Ishikawa (cell line): ENCODE data around the gene FMN2.

ENCODE experiments used
- CEBPB ChIP-seq: IDR thresholded peaks from 2 replicates; pipeline ENCODE4 v1.6.1; 2012
- CREB1 ChIP-seq: IDR thresholded peaks from 2 replicates; pipeline ENCODE4 v1.6.1; 2012; ENCODE audit warnings: low read depth
- EGR1 ChIP-seq: IDR thresholded peaks from 2 replicates; pipeline ENCODE4 v1.6.1; 2012
- EP300 ChIP-seq: IDR thresholded peaks from 2 replicates; pipeline ENCODE4 v1.6.1; 2012; ENCODE audit warnings: borderline replicate concordance
- FOXM1 ChIP-seq: IDR thresholded peaks from 2 replicates; pipeline ENCODE4 v1.6.1; 2012; ENCODE audit warnings: low read depth, borderline replicate concordance
- MAX ChIP-seq: IDR thresholded peaks from 2 replicates; pipeline ENCODE4 v1.6.1; 2012
- NFIC ChIP-seq: IDR thresholded peaks from 2 replicates; pipeline ENCODE4 v1.6.1; 2012
- RAD21 ChIP-seq: IDR thresholded peaks from 2 replicates; pipeline ENCODE4 v1.6.1; 2012; ENCODE audit warnings: low read depth
- REST ChIP-seq: IDR thresholded peaks from 2 replicates; pipeline ENCODE4 v1.6.1; 2012; ENCODE audit warnings: low read depth, mild to moderate bottlenecking
- TAF1 ChIP-seq: IDR thresholded peaks from 2 replicates; pipeline ENCODE4 v1.6.1; 2012; ENCODE audit warnings: low read depth, mild to moderate bottlenecking
- TCF12 ChIP-seq: IDR thresholded peaks from 2 replicates; pipeline ENCODE4 v1.6.1; 2012; ENCODE audit warnings: low read depth
- TEAD4 ChIP-seq: IDR thresholded peaks from 2 replicates; pipeline ENCODE4 v1.6.1; 2012
- USF1 ChIP-seq: IDR thresholded peaks from 2 replicates; pipeline ENCODE4 v1.6.1; 2012
- YY1 ChIP-seq: IDR thresholded peaks from 2 replicates; pipeline ENCODE4 v1.6.1; 2012; ENCODE audit warnings: low read depth
- ZBTB7A ChIP-seq: IDR thresholded peaks from 2 replicates; pipeline ENCODE4 v1.6.1; 2012; ENCODE audit warnings: low read depth

Gene FMN2

GRCh38 chr1:240395336-240395735 lies 303.7 kb downstream of the FMN2 start:
- TF ChIP-seq EGR1 (no peak), REST (no peak), USF1 (no peak), RAD21 (no peak), CEBPB (no peak), NFIC (no peak), FOXM1 (no peak), YY1 (no peak), ZBTB7A (no peak), TCF12 (no peak), MAX (no peak), CREB1 (no peak), TAF1 (no peak), TEAD4 (no peak), EP300 (no peak)

- TF ChIP-seq TAF1 (no peak), EGR1 (no peak), NFIC (no peak), TCF12 (no peak), REST (no peak), TEAD4 (no peak), MAX (no peak), YY1 (no peak), CREB1 (no peak), FOXM1 (no peak), CEBPB (no peak), ZBTB7A (no peak)
These were observed 307.7 kb downstream of the FMN2 start for GRCh38 chr1:240399381-240399780.

- TF ChIP-seq EGR1 (no peak), REST (no peak), CREB1 (no peak), EP300 (no peak), TEAD4 (no peak), FOXM1 (no peak), RAD21 (no peak), ZBTB7A (no peak), NFIC (no peak), MAX (no peak), TAF1 (no peak), YY1 (no peak), CEBPB (no peak), USF1 (no peak), TCF12 (no peak)
These were observed 310.0 kb downstream of the FMN2 start for GRCh38 chr1:240401731-240402130.

- TF ChIP-seq ZBTB7A: no peak
- TF ChIP-seq RAD21: no peak
These were observed 310.6 kb downstream of the FMN2 start for GRCh38 chr1:240402326-240402725.

- no peak for TF ChIP-seq NFIC
- TF ChIP-seq ZBTB7A: no peak
- TF ChIP-seq MAX: no peak
- TF ChIP-seq YY1: no peak
- TF ChIP-seq FOXM1: no peak
- no peak for TF ChIP-seq USF1
- no peak for TF ChIP-seq TCF12
- TF ChIP-seq RAD21: no peak
- no peak for TF ChIP-seq CEBPB
- TF ChIP-seq TEAD4: no peak
- TF ChIP-seq EP300: no peak
- TF ChIP-seq CREB1: no peak
- no peak for TF ChIP-seq REST
- no peak for TF ChIP-seq TAF1
- TF ChIP-seq EGR1: no peak
These were observed 312.6 kb downstream of the FMN2 start for GRCh38 chr1:240404286-240404685.
